NB4 (cell line): ENCODE measurements around the gene SRSF4.

ENCODE experiments used
- DNase-seq: peaks from one replicate; pipeline ENCODE4 v3.0.0; 2010; ENCODE audit warnings: low read depth
- H3K4me3 ChIP-seq: one replicate; pipeline ENCODE4 v1.5.1; 2011; ENCODE audit warnings: mild to moderate bottlenecking, low read depth, low read length, moderate library complexity
- MYC ChIP-seq: IDR thresholded peaks from 2 replicates; pipeline ENCODE4 v1.6.1; 2011; ENCODE audit warnings: low read depth, low read length
- POLR2A ChIP-seq: IDR thresholded peaks from 2 replicates; pipeline ENCODE4 v1.6.1; 2011; ENCODE audit warnings: mild to moderate bottlenecking; ENCODE audit not compliant: insufficient read length; ENCODE audit errors: extremely low read depth
- TF ChIP-seq, protein P1 (sequence below): IDR thresholded peaks from 2 replicates; pipeline ENCODE4 v1.6.1; 2011; ENCODE audit warnings: low read depth, low read length
- TF ChIP-seq, protein P2 (sequence below): IDR thresholded peaks from one replicate; pipeline ENCODE4 v1.5.1; 2012; ENCODE audit warnings: low read depth, low read length

Gene SRSF4

DNA sequence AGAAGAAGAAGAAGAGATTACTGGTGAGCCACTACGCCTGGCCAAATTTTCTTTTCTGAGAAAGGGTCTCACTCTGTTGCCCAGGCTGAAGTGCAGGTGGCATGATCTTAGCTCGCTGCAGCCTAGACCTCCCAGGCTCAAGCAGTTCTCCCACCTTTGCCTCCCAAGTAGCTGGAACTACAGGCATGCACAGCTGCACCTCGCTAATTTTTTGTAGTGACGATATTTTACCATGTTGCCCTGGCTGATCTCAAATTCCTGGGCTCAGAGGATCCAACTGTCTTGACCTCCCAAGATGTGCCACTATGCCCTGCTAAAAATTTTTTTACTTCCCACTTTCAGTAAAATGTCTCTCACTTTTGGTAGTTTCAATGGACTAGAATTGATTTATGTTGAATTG, 82.4 kb downstream of the SRSF4 start:
- H3K4me3 ChIP-seq: no peak overlapping the region
- DNase-seq: no peak
- no peak for TF ChIP-seq POLR2A
- TF ChIP-seq, protein P1, sequence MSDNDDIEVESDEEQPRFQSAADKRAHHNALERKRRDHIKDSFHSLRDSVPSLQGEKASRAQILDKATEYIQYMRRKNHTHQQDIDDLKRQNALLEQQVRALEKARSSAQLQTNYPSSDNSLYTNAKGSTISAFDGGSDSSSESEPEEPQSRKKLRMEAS: no peak
- TF ChIP-seq MYC: no peak
- TF ChIP-seq, protein P2, sequence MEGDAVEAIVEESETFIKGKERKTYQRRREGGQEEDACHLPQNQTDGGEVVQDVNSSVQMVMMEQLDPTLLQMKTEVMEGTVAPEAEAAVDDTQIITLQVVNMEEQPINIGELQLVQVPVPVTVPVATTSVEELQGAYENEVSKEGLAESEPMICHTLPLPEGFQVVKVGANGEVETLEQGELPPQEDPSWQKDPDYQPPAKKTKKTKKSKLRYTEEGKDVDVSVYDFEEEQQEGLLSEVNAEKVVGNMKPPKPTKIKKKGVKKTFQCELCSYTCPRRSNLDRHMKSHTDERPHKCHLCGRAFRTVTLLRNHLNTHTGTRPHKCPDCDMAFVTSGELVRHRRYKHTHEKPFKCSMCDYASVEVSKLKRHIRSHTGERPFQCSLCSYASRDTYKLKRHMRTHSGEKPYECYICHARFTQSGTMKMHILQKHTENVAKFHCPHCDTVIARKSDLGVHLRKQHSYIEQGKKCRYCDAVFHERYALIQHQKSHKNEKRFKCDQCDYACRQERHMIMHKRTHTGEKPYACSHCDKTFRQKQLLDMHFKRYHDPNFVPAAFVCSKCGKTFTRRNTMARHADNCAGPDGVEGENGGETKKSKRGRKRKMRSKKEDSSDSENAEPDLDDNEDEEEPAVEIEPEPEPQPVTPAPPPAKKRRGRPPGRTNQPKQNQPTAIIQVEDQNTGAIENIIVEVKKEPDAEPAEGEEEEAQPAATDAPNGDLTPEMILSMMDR: no peak
